Activated naive CD8-positive, alpha-beta T cell treated with anti-CD3 and anti-CD28 coated beads, Interleukin-2, amount 50 U/mL, for 24 hours (primary cell): Measurements from ENCODE around the gene VWCE.

Experiments used
- ATAC-seq: fragments of 150-1000 bp; cut with Tn5 transposase; one replicate; pipeline ENCODE4 v1.10.0; 2021
- DNase-seq: peaks from one replicate; pipeline ENCODE4 v3.0.0; 2021
- H3K27ac Mint-ChIP-seq: one replicate; pipeline ENCODE4 v1.8.0; 2021; ENCODE audit warnings: mild to moderate bottlenecking, mixed read lengths
- H3K27me3 Mint-ChIP-seq: one replicate; pipeline ENCODE4 v1.8.0; 2021; ENCODE audit warnings: mixed read lengths
- H3K36me3 Mint-ChIP-seq: one replicate; pipeline ENCODE4 v1.8.0; 2021; ENCODE audit warnings: low read depth, mixed read lengths
- H3K4me1 Mint-ChIP-seq: one replicate; pipeline ENCODE4 v1.8.0; 2021; ENCODE audit warnings: mixed read lengths
- H3K4me3 Mint-ChIP-seq: one replicate; pipeline ENCODE4 v1.8.0; 2021; ENCODE audit warnings: mild to moderate bottlenecking, moderate library complexity, mixed read lengths
- H3K9me3 Mint-ChIP-seq: one replicate; pipeline ENCODE4 v1.8.0; 2021; ENCODE audit warnings: mixed read lengths

Gene VWCE

DNA sequence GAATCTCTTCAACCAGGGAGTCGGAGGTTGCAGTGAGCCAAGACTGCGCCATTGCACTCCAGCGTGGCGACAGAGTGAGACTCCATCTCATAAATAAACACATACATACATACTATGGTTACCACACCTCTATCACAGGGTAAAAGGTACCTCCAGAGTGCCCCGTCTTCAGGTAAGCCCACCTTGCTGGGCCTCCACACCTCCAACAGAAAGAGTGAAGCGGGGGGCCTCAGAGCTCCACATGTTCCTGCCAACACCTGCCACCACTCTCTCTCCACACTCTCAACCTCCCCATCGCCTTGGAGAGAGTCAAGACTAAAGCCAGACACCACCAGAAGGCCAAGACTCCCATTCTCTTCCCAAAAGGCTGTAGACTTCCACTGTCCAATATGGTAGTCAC is 10.3 kb upstream of the VWCE start:
- no peaks in the 10 kb centered on the region for H3K9me3 Mint-ChIP-seq
- H3K4me3 Mint-ChIP-seq, result no peak overlapping the region
- H3K4me1 Mint-ChIP-seq, result peaks cover 6% of the 10 kb centered on the region
- no peak for ATAC-seq
- no peak overlapping the region for H3K27ac Mint-ChIP-seq
- DNase-seq, result no peak
- H3K27me3 Mint-ChIP-seq, result no peaks in the 10 kb centered on the region
- H3K36me3 Mint-ChIP-seq, result peaks cover 44% of the 10 kb centered on the region

DNA sequence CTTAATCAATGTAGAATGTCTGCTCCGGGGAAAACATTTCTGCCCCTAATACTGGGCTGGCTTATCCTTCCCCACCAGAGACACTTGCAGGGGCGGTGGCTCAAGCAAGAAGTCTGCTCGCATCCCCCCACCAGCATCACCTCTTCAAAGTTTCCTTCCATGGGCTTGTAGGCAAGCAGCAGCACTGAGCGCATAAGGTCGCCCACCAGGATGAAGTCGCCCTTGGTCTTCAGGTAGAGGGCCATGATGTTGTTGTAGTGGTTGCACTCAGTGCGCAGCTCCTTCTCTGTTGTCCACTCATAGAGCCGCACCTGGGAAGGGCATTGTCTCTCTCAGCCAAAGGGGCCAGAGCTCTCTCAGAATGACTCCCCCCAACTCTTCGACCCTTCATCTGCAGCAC is 8.6 kb upstream of the VWCE start:
- Mint-ChIP-seq H3K4me1 (peaks cover 12% of the 10 kb centered on the region), H3K9me3 (no peaks in the 10 kb centered on the region), H3K27me3 (no peaks in the 10 kb centered on the region), H3K27ac (no peak overlapping the region), H3K4me3 (no peak overlapping the region), H3K36me3 (peaks cover 49% of the 10 kb centered on the region)
- no peak for DNase-seq
- ATAC-seq, result no peak

DNA sequence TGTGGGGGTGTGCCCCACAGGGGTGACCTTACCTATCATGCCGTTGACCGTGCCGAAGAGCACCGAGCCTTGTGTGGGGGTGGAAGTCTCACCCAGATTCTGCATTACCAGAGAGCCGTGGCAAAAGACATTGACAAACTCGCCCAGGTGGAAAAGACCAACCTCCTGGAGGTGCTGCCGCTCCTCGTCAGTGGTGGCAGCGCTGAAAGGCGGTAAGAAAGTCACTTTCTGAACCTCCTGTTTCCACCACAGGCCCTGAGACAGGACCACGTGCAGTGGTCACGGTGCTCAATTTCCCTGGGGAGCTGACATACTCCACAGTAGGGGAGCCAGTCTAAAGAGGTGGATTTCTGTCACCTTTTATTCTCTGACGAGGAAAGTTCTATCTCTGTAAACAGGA is 7.4 kb upstream of the VWCE start:
- Mint-ChIP-seq H3K4me1 (peaks cover 24% of the 10 kb centered on the region), H3K27me3 (no peaks in the 10 kb centered on the region), H3K27ac (no peak overlapping the region), H3K4me3 (no peak overlapping the region), H3K36me3 (peaks cover 56% of the 10 kb centered on the region), H3K9me3 (no peaks in the 10 kb centered on the region)
- DNase-seq (no peak), ATAC-seq (no peak)

DNA sequence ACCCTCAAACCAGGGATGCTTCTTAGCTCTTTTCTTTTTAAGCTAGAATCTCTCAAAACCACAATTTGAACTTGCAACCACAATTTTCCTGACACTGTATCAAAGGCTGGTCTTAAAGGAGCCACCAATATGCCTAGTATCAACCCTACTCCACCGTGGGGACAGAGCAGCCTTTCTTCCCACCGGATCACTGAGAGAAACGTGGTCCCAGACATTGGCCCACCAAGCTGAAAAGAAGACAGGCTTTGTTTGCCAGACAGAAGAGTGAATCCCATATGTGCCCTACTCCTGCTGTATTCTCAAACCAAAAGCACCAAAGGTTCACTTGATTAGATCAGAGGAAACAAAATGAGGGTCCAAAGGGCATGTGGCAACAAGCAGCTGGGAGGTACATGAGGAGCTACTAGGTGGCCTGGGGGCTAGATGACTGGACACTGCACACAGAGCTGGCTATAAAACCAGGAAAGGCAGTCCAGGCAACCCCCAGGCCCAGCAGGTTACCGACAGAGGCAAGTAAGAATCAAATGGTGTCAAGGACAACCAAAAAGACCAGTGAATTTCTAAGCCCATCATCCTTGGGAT is 3.6 kb upstream of the VWCE start:
- H3K27me3 Mint-ChIP-seq, result peaks cover 1% of the 10 kb centered on the region
- H3K9me3 Mint-ChIP-seq, result no peaks in the 10 kb centered on the region
- ATAC-seq (no peak), DNase-seq (no peak)
- H3K36me3 Mint-ChIP-seq, result peaks cover 51% of the 10 kb centered on the region
- no peak overlapping the region for H3K4me3 Mint-ChIP-seq
- peaks cover 35% of the 10 kb centered on the region for H3K4me1 Mint-ChIP-seq
- H3K27ac Mint-ChIP-seq, result no peak overlapping the region

DNA sequence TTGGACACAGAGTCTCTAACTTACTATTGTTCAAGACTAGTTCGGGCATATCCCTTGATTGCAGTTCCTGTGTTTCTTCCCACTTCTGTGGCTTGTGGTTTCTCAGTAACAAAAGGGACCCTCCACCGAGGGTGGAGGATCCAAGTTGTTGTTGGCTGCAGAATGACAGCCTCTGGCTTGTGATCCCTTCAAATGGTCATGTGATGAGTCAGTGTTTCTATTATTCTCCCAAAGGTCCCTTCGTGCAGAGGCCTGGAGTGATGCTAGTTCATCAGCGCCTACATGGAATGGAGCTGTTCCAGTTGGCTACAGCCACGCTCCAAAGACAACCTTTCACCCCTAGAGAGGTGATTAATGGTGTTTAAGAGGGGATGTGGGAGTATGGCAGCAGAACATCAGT is 2.6 kb upstream of the VWCE start:
- peaks cover 6% of the 10 kb centered on the region for H3K27me3 Mint-ChIP-seq
- no peak overlapping the region for H3K27ac Mint-ChIP-seq
- peaks cover 45% of the 10 kb centered on the region for H3K36me3 Mint-ChIP-seq
- no peaks in the 10 kb centered on the region for H3K9me3 Mint-ChIP-seq
- no peak overlapping the region for H3K4me3 Mint-ChIP-seq
- H3K4me1 Mint-ChIP-seq, result peaks cover 42% of the 10 kb centered on the region
- DNase-seq (no peak), ATAC-seq (no peak)

DNA sequence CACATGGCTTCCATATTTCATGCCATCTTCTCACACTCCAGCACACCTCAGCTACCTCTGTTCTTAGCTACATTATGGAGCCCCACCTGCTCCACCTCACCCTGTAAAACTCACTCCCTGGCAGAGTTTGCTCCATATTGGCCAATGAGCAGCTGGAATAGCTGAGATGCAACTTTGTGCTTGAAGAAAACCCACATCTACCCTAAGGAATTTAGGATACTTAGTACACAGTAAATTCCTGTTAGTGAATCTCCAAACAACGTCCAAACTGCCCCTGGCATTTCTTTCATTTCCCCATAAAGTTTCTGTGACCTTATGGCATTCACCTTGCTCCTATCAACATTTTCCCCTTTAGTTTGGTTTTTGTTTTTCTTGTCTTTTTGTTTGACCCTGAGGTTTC is 2.2 kb upstream of the VWCE start:
- Mint-ChIP-seq H3K9me3 (no peaks in the 10 kb centered on the region), H3K27me3 (peaks cover 10% of the 10 kb centered on the region), H3K36me3 (peaks cover 45% of the 10 kb centered on the region), H3K27ac (peak overlapping the region; percentile 24), H3K4me3 (no peak overlapping the region), H3K4me1 (peaks cover 45% of the 10 kb centered on the region)
- DNase-seq (no peak), ATAC-seq (no peak)

DNA sequence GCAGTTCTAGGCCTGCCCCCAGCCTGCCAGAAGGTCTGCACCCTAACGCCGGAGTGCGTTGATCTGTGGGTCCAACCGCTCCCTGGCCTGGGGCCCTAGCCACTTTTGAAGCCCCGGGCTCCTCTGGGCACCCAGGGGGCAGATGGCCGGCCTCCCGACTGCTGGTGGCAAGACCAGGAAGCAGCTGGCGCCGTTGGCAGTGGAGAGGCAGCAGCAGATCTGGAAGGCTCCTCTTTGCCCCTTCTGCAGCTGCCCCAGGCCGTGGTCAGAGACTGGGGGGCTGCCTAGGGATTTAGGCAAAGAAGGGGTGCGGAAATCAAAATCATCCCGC is 445 bp upstream of the VWCE start:
- Mint-ChIP-seq H3K27me3 (peaks cover 12% of the 10 kb centered on the region), H3K9me3 (no peaks in the 10 kb centered on the region), H3K4me3 (peak overlapping the region; percentile 88), H3K27ac (no peak overlapping the region), H3K4me1 (peaks cover 45% of the 10 kb centered on the region), H3K36me3 (peaks cover 32% of the 10 kb centered on the region)
- ATAC-seq (no peak), DNase-seq (no peak)

DNA sequence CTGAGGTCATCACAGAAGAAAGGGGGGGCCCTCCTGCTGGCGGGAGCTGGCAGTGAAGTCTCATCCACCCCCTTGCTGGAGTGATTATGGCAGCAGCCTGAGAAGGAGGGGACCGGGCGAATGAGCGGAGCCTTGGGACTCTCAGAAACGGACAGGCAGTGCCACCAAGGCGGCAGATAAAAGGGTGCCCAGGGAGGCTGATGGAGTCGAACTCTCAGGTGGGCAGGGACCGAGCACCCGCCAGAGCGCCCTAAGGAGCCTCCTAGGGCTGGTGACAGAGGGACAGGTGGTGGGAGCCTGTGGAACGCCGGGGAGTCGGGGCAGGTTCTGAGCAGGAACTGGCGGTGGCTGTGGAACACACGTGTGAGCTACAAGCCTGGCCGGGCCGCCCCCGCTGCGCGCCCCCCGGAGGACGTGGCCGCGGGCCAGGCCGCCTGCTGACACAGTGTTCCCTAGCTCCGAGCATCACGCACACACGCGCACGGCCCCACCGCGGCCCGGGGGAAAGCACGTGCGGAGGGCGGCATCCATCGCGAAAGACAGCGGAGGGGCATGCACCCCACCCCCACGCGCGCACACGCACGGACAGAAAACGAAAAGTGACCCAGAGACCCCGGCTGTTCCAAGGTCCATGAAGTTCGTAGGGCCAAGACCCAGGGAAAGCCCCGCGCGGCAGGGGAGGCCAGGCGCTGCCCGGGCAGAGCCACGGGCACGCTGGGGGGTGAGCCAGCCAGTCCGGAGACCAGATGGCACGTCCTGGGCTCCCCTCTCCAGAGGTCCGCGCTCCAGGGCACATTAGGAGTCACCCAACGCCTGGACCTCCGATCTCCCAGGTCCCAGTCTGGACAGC is 1.0 kb downstream of the VWCE start:
- ATAC-seq (peak; percentile 58), DNase-seq (peak; percentile 71)
- Mint-ChIP-seq H3K27me3 (peaks cover 12% of the 10 kb centered on the region), H3K27ac (peak overlapping the region; percentile 91), H3K4me3 (peak overlapping the region; percentile 88), H3K9me3 (no peaks in the 10 kb centered on the region), H3K4me1 (peaks cover 37% of the 10 kb centered on the region), H3K36me3 (peaks cover 28% of the 10 kb centered on the region)

DNA sequence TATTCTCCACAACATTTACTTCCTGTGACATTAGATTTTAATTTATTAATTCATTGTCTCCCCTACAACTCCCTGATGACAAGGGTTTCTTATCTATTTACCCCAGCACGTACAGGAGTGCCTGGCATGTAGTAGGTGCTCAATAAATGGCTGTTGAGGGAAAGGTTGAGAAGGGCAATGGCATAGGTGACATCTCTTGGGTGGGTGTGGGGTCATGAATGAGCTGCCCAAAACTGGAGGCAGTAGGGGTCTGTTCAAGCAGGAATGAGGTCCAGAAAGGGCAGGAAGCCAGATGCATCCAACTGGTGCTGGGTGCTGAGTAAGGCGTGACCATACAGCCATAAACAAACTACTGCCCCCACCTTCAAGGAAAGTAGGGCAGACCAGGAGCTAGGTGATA is 2.8 kb downstream of the VWCE start:
- H3K36me3 Mint-ChIP-seq, result peaks cover 21% of the 10 kb centered on the region
- peak overlapping the region; percentile 60 for H3K4me3 Mint-ChIP-seq
- no peak overlapping the region for H3K27ac Mint-ChIP-seq

DNA sequence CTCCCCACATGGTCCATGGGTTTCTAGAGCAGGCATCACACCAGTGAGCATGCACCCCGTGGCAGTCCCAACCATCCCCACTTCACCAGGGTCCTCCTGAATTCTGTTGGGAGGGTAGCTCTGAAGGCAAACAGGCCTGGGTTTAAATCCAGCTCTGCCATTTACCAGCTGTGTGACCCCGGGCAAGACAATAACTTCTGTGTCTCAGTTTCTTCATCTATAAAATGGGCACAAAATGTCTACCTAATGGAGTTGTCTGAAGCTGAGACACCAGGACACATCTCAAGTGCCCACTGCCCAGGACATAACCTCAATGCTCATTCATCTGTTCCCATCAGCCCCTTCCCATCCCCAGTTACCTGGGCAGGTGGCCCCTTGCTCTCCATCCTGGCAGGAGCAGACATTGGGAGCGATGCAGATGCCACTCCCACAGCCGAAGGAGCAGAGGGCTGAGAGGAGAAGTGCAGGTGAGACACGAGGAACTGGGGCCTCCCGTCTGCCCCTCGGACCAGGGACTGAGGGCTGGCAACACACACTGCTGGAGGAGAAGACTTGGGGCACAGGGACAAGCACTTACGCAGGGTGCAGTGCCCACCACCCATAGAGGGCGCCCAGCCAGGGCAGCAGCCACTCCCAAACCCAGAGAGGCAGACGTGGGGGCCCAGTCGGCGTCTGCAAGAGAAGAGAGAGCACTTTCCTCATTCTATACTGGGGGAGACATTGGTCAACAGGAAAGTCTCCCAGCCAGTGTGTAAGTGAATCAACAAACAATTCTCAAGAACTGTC is 4.0 kb downstream of the VWCE start:
- DNase-seq (peak; percentile 27), ATAC-seq (no peak)
- Mint-ChIP-seq H3K4me3 (no peak overlapping the region), H3K4me1 (peaks cover 16% of the 10 kb centered on the region), H3K27ac (no peak overlapping the region), H3K9me3 (no peaks in the 10 kb centered on the region), H3K36me3 (peaks cover 19% of the 10 kb centered on the region), H3K27me3 (peaks cover 12% of the 10 kb centered on the region)

More for the DNA sequence above, 2.8 kb downstream of the VWCE start:
- Mint-ChIP-seq H3K27me3 (peaks cover 12% of the 10 kb centered on the region), H3K4me1 (peaks cover 20% of the 10 kb centered on the region), H3K9me3 (no peaks in the 10 kb centered on the region)
- ATAC-seq, result no peak
- DNase-seq, result no peak

DNA sequence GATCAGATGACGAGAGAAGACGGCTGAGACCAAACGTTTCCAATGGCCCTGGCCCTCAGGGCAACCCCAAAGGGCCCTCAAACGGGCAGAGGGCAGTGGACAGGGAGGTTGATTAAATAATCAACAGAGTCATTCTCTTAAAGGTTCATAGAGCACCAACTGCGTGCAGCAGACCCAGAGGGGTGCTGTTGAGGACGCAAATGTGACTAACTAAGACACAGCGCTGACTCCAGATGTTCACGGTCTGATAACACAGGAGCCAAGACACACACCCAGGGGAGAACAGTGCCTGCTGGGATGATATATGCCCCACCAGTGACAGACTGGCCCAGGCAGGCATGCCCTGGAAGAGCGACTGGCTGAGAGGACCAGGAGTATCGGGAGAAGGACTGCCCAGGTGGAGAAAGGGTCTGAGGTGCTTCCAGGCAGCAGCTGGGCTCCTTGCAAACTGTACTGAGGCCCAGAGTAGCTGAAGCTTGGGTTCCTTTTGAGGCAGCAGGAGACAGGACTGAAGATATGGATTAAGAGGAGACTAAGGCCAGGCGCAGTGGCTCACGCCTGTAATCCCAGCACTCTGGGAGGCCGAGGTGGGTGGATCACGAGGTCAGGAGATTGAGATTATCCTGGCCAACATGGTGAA is 7.7 kb downstream of the VWCE start:
- H3K36me3 Mint-ChIP-seq, result peaks cover 43% of the 10 kb centered on the region
- ATAC-seq (peak; percentile 27), DNase-seq (no peak)
- no peak overlapping the region for H3K4me3 Mint-ChIP-seq
- H3K27me3 Mint-ChIP-seq, result peaks cover 4% of the 10 kb centered on the region
- peaks cover 2% of the 10 kb centered on the region for H3K4me1 Mint-ChIP-seq
- H3K9me3 Mint-ChIP-seq, result no peaks in the 10 kb centered on the region
- no peak overlapping the region for H3K27ac Mint-ChIP-seq

DNA sequence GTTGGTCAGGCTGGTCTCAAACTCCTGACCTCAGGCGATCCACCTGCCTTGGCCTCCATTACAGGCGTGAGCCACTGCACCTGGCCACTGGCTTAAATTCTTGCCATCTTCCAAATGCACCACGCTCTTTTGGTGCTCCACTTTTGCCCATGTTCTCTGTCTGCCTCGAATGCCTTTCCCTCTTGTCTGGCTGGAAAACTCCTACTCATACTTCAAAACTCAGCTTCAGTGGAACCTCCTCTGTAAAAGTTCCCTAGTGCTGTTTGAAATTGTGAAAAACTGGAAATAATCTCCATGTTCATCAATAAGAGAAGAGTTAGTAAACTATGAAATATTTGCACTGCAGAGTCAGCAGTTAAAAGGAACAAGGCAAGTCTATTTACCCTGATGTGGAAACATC is 11.5 kb downstream of the VWCE start:
- ATAC-seq (no peak), DNase-seq (no peak)
- Mint-ChIP-seq H3K4me1 (no peaks in the 10 kb centered on the region), H3K9me3 (no peaks in the 10 kb centered on the region), H3K36me3 (peaks cover 48% of the 10 kb centered on the region), H3K27ac (no peak overlapping the region), H3K4me3 (no peak overlapping the region), H3K27me3 (no peaks in the 10 kb centered on the region)

DNA sequence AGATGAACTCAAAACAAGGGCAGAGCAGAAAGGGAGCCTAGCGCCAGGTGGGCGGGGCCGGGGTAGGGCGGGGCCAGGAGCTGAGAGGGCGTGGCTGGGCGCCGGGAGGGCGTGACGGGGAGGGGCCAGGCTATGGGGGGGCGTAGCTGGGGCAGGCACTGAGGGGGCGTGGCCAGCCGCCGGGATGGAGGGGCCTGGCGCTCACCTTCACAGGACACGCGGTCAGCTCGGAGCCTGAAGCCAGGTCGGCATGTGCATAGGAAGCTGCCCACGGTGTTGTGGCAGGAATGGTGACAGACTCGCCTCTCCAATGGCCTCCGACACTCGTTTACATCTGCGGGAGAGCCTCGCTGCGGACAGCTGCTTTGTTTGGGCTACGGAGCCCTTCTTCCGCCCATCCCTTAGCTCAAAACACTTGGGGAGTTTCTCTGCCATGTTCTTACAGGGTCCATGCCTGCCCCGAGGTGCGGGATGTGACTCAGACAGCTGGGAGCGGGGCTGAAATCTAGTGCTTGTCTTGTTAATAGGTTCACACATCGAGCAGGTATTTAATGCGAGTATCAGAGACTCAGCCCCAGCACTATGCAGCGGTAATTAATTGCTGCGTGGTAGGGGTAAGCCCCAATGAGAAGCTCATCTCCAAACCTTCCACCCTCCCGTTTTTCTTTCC is 13.4 kb downstream of the VWCE start:
- no peak overlapping the region for H3K4me3 Mint-ChIP-seq
- ATAC-seq, result no peak
- no peaks in the 10 kb centered on the region for H3K4me1 Mint-ChIP-seq
- no peaks in the 10 kb centered on the region for H3K9me3 Mint-ChIP-seq
- no peak overlapping the region for H3K27ac Mint-ChIP-seq
- peaks cover 46% of the 10 kb centered on the region for H3K36me3 Mint-ChIP-seq
- peak; percentile 60 for DNase-seq
- H3K27me3 Mint-ChIP-seq, result no peaks in the 10 kb centered on the region

DNA sequence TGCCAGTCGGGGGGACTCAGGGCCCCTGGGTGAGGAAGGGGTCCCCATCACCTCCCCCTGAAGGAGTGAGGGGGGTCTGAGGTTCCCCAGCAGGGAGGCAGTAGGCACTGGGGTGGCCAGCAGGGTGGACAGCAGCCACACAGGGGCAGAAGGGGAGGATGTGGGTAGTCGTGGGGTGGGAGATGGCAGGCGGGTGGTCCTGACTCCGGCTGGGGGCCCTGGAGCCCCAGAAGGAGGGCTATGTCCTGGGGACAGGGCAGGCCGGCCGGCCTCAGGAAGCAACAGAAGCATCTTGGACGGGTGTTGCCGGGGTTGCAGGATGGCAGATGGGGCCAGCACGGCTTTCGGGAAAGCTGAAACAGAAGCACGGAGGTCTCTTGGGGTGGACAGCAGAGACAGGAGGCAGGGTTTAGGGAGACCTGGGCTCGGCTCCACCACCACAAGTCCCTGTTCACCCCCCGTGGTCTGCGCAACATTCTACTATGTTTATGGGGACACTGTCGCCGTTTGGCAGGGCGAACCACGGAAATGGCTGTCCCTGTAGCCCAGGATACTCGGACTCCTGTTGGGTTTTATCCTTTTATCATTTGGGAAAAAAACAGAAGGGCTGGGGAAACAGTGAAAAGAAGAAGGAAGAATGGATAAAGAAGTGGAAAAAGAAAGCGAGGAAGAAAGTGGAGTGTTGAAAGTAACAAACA is 14.1 kb downstream of the VWCE start:
- H3K9me3 Mint-ChIP-seq, result no peaks in the 10 kb centered on the region
- no peaks in the 10 kb centered on the region for H3K4me1 Mint-ChIP-seq
- no peaks in the 10 kb centered on the region for H3K27me3 Mint-ChIP-seq
- no peak overlapping the region for H3K27ac Mint-ChIP-seq
- peak; percentile 22 for ATAC-seq
- no peak overlapping the region for H3K4me3 Mint-ChIP-seq
- peaks cover 44% of the 10 kb centered on the region for H3K36me3 Mint-ChIP-seq
- no peak for DNase-seq
